GM12874 (cell line): ENCODE results near the gene NUMA1.

Experiments used
- TF ChIP-seq, protein P1 (sequence below): IDR thresholded peaks from 2 replicates; pipeline ENCODE4 v1.5.1; 2011; ENCODE audit warnings: low read depth, mild to moderate bottlenecking, control low read depth, low read length, moderate library complexity; ENCODE audit not compliant: insufficient read depth

The NUMA1 gene

DNA sequence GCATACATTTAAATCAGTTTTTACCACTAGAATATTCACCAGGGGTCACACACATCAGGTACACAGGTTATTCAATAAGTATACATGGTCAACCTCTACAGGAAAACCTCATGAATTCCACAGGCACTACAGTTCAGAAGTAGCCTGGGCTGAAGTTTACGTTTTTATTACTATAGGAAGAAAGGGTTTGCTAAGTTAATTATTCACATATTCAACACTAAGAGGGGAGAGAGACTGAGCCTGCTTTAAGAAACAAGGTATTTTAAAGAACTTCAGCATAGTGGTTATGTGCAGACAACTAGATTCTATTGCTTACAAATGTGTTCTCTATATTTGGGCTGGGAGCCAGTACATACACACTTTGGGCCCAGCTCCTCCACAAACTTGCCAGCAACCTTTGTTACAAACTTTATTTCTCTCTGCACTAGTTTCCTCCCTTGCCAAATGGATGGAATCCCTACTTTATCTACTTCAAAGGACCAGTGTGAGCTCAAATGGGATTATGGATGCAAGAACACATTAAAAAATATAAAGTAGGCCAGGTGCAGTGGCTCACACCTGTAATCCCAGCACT is 49.8 kb downstream of the NUMA1 start:
- TF ChIP-seq, protein P1, sequence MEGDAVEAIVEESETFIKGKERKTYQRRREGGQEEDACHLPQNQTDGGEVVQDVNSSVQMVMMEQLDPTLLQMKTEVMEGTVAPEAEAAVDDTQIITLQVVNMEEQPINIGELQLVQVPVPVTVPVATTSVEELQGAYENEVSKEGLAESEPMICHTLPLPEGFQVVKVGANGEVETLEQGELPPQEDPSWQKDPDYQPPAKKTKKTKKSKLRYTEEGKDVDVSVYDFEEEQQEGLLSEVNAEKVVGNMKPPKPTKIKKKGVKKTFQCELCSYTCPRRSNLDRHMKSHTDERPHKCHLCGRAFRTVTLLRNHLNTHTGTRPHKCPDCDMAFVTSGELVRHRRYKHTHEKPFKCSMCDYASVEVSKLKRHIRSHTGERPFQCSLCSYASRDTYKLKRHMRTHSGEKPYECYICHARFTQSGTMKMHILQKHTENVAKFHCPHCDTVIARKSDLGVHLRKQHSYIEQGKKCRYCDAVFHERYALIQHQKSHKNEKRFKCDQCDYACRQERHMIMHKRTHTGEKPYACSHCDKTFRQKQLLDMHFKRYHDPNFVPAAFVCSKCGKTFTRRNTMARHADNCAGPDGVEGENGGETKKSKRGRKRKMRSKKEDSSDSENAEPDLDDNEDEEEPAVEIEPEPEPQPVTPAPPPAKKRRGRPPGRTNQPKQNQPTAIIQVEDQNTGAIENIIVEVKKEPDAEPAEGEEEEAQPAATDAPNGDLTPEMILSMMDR, result no peak

DNA sequence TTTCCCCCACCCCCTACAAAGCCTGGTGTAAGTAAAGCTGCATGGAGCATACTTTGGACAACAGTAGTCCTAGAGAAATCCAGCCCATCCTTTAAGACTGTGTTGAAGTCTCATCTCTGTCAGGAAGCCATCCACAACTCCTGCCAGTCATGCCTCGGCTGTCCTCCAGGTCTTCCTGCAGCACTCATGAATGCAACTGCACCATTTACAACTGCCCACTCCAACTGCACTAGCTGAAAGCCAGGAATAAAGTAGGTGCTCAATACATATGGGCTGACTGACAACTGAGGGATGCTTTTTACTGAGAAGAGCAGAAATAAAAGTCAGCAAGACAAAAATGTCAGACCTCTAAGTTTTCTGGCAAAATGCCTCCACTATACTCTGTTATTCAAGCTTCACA is 54.3 kb downstream of the NUMA1 start:
- TF ChIP-seq, protein P1, result no peak

DNA sequence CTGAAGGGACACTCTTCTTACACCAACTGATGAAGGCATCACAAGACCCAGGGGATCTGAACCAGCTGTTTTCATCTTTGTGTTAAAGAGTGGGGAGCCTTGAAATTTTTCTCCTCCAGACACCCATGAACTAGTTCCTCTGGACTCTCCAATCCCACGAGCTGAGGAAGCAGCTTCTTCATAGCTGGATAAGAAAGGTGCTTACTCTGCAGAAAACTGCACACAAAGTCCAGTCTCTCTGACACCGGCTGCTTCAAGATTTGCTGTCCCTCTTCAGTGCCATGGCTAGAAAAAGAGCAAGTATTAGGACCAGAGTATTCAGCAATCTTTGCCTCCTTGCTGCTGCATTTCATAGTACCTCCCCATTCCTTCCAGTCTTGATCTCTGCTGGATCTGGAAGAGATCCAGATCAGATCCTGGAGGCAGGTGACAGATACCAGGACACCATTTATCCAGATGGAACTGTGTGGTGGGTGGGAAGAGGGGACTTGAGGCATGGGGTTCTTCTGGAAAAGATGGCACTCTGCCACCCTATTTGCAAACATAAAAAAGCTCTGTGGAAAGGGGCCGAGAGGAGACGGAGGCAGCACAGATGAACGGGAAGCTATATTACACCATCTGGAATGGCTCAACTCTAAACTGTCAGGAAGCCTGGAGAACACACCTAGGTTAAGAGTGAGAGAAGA is 56.1 kb downstream of the NUMA1 start:
- TF ChIP-seq, protein P1, result no peak

DNA sequence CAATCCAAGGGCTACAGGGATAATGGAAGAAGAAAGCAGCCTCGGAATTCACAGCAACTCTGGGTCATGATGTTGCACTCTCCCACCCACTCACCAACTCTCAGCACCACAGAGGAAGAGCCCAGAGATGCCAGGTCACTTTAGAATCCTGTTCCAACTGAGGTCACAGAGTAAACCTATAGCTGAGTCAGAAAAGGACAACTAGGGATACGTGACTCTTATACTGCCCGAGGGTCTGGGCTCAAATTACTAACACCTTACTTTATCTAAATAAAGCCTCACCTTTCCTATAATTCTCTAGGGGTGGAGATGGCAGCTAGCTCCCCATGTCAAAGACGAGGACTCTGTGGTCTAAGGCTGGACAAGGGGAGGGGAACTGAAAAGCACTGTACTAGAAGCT is 57.0 kb downstream of the NUMA1 start:
- TF ChIP-seq, protein P1, result no peak

DNA sequence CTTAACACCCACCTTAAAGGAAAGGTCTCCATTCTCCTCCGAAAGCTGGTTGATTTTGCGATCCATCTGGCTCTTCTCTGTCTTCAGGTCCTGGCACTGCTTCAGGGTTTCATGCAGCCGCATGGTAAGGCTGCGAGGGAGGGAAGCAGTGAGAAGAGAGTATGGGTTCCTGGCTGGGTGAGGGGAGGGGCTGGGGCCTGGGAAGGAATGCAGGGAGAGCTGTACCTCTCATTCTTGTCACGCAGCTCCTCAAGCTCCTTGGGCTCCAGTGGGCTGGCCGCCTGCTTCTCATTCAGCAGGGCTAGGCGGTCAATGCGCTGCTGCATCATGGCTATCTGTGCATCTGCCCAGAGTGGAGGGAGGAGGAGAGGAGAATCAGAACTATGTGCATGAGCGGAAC is 62.2 kb downstream of the NUMA1 start:
- TF ChIP-seq, protein P1, result no peak

DNA sequence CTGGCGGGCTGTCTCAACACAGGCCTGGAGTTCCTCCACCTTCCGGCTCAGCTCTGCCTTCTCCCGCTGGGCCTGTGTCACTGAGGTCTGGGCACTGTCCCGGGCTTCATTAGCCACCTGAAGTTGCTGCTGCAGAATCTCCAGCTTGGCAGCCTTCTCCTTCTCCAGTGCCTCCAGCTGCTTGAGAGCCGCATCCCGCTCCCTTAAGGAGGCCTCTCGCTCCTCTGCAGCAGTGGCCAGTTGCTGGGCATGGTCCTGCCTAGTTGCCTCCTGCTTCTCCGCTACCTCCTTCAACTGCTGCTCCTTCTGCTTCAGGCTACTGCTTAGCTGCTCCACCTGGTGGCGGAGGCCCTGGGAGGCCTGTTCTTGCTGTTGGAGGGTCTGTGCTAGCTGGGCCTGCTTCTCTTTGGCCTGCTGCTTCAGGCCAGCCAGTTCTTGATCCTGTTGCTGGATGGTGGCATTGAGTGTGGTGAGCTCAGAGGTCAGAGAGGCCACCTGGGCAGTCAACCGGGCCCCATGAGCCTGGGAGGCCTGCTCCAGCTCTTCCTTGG is 64.8 kb downstream of the NUMA1 start:
- TF ChIP-seq, protein P1, result peak; percentile 59

DNA sequence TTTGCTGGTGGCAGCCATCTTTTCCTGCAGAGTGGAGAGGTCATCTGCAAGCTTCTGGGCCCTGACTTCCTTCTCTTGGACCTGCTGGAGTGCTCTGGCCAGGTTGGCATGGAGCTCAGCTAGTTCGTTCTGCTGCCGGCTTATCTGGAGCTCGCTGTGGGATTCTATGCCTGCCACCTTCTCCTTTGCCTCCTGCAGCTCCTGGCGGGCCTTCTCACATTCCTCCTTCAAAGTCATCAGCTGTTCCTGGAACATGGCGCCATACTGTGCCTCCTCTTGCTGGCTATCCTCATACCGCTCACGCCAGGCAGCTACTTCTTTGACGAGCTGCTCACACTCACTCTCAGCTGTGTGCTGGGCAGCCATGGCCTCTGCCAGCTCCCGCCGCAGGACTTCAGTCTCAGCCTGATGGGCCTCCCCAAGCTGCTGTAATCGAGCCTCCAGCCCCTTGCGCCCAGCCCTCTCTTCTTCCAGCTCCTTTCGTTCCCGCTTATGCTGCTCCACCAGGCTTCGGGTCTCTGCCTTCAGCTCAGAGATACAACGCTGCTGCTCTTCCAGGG is 65.5 kb downstream of the NUMA1 start:
- TF ChIP-seq, protein P1, result no peak
